ENCODE data around the gene CISH. TPM values are rescaled to one million over a fixed set of nuclear protein-coding genes. Genes with fewer than 3 reads are reported as not detected.

Gene CISH
- total and polyA plus RNA-seq, 10 of the 15 experiments (the other 5 are each of a cell fraction or from before 2014, with no cell fraction given), result 0.21 to 4.4 (median 1.8) TPM

- TF ChIP-seq USF2 (IDR thresholded peaks at IDR 0.05; ENCODE audit: borderline replicate concordance, low read depth, low read length) (no peak), RB1 (IDR thresholded peaks at IDR 0.05; ENCODE audit: borderline replicate concordance) (no peak), EED (IDR thresholded peaks at IDR 0.05; ENCODE audit: low read depth) (no peak), ELK1 (IDR thresholded peaks at IDR 0.05; ENCODE audit: low read depth, low read length) (no peak)
Measured at GRCh38 chr3:50571486-50571885, 40.1 kb downstream of the CISH start (continued).

GRCh38 chr3:50570508-50571279 lies 40.9 kb downstream of the CISH start:
- intact Hi-C loops (cut with micrococcal nuclease; ENCODE audit: unreplicated experiment) (no loop called here), in situ Hi-C loops (cut with MboI) (no loop called here)
- ATAC-seq, result no peak
- BruUV-seq (replicated peaks), result no TSS peak
- Histone ChIP-seq H3K9ac (ENCODE audit: control insufficient read depth, insufficient read depth, low read length) (peak overlapping the region; percentile 86), H2AFZ (ENCODE audit: control insufficient read depth, low read depth, low read length) (no peak overlapping the region), H3K4me2 (ENCODE audit: control insufficient read depth, insufficient read depth) (peak overlapping the region; percentile 60), H3K4me3 (peak overlapping the region; percentile 81; the same call in 1 of the 2 replicates), H4K20me1 (ENCODE audit: control insufficient read depth, insufficient read depth) (no peaks in the 10 kb centered on the region), H3K79me2 (ENCODE audit: control insufficient read depth, insufficient read depth, low read length) (peaks cover 5% of the 10 kb centered on the region), H3K4me1 (ENCODE audit: control insufficient read depth, insufficient read depth, low read length) (peaks cover 13% of the 10 kb centered on the region), H3K27ac (ENCODE audit: control insufficient read depth, insufficient read depth) (no peak overlapping the region), H3K36me3 (ENCODE audit: control insufficient read depth in 2 of 2, insufficient read depth in 2 of 2, low read length in 1 of 2) (no peaks in the 10 kb centered on the region; a peak in 2 of 4 replicates), H3K9me3 (replicated peaks; ENCODE audit: control insufficient read depth, insufficient read depth, low read length) (no peaks in the 10 kb centered on the region), H3K27me3 (replicated peaks in 1 of 2; ENCODE audit: control insufficient read depth in 2 of 2, insufficient read depth in 2 of 2, low read length in 1 of 2) (no peaks in the 10 kb centered on the region)
- ChIA-PET SMC1A (ENCODE audit: uncharacterized antibody, unreplicated experiment) (interaction anchor here (1.3 to 6.5 kb wide), 7 partner anchors 20 to 82 kb away, joined by 3 to 137 read pairs (median 6); partner anchors contain the start of genes CISH and MAPKAPK3), POLR2A (interaction anchor here (1.0 to 3.1 kb wide), 4 partner anchors 18 to 48 kb away, joined by 4 to 23 read pairs (median 13); partner anchors contain the start of gene CISH), CTCF (interaction anchor here (0.6 to 11.6 kb wide), 13 partner anchors 10 to 820 kb away, joined by 3 to 410 read pairs (median 4); partner anchors contain the start of genes CISH and MAPKAPK3), RAD21 (ENCODE audit: unreplicated experiment) (interaction anchor here (1.1 to 7.1 kb wide), 5 partner anchors 15 to 82 kb away, joined by 4 to 244 read pairs (median 6); partner anchors contain the start of genes CISH and MAPKAPK3)
- no peak for FAIRE-seq
- no peak for DNase-seq (ENCODE audit: low read depth, low spot score)
- 61% methylated on average over 5 of the region's 5 CpGs for WGBS (ENCODE audit: insufficient coverage, insufficient replicate concordance, low lambda C conversion rate, missing lambda C conversion rate)
- no peak for TF ChIP-seq RUNX3 (IDR thresholded peaks at IDR 0.05; ENCODE audit: low read length)
- no peak for TF ChIP-seq PML (IDR thresholded peaks at IDR 0.05; ENCODE audit: low read length)
- no peak for TF ChIP-seq RFX5 (IDR thresholded peaks at IDR 0.05; ENCODE audit: low read depth, low read length)
- no peak for TF ChIP-seq SREBF1 (IDR thresholded peaks at IDR 0.05; ENCODE audit: low read length)
- TF ChIP-seq ZBTB40 (IDR thresholded peaks at IDR 0.05; ENCODE audit: borderline replicate concordance), result no peak
- TF ChIP-seq SMARCA5 (IDR thresholded peaks at IDR 0.05), result no peak
- TF ChIP-seq NR2C1 (IDR thresholded peaks at IDR 0.05), result no peak
- no peak for TF ChIP-seq JUNB (IDR thresholded peaks at IDR 0.05)
- TF ChIP-seq RCOR1 (conservative IDR thresholded peaks at IDR 0.05; ENCODE audit: low read depth, low read length), result no peak
- TF ChIP-seq SPI1 (IDR thresholded peaks at IDR 0.05; ENCODE audit: borderline replicate concordance, insufficient read depth, low read depth, low read length), result no peak
- TF ChIP-seq MEF2B (IDR thresholded peaks at IDR 0.05; ENCODE audit: partially characterized antibody, poor library complexity, severe bottlenecking), result no peak
- no peak for TF ChIP-seq FOS (IDR thresholded peaks at IDR 0.05; ENCODE audit: borderline replicate concordance, extremely low read depth, insufficient read length)

Data from GM12878 (cell line).